H1 (cell line): ENCODE measurements around the gene KRTAP1-5. TPM values are rescaled to one million over a fixed set of nuclear protein-coding genes. Genes with fewer than 3 reads are reported as not detected.

Experiments used
- CTCF ChIA-PET: fragments of 300-600 bp; sonication (Branson Sonifier 250); formaldehyde crosslinking; loops from one replicate; lab custom pipeline; 2021; ENCODE audit not compliant: partially characterized antibody; lab: Charles Lee
- POLR2A ChIA-PET: fragments of 300-600 bp; sonication (Branson Sonifier 250); formaldehyde crosslinking; loops from one replicate; lab custom pipeline; 2021; ENCODE audit warnings: inconsistent platforms; ENCODE audit not compliant: partially characterized antibody; lab: Charles Lee
- DNase-seq, 2 experiments: peaks; one replicate each; pipeline versions ENCODE4 v3.0.0 to v3.0.0-alpha.2; 2010 to 2022; ENCODE audit warnings: low spot score in 2 of 2, low read depth in 1 of 2, mixed read lengths in 1 of 2
- FAIRE-seq: peaks from 2 replicates; lab custom pipeline; 2011; peaks lifted over from hg19 to GRCh38; lab: Jason Lieb, UNC
- H2AFZ ChIP-seq: 2 replicates; pipeline ENCODE4 v1.8.1; 2012; ENCODE audit warnings: low read length, inconsistent platforms
- H2AK5ac ChIP-seq: 2 replicates; pipeline ENCODE4 v1.6.1; 2013; ENCODE audit warnings: low read depth, low read length
- H2BK120ac ChIP-seq: replicated peaks from 2 replicates; pipeline ENCODE3; 2013; ENCODE audit warnings: low read depth, low read length, inconsistent platforms
- H2BK12ac ChIP-seq: 2 replicates; pipeline ENCODE4 v1.6.1; 2013; ENCODE audit warnings: low read depth, low read length
- H2BK15ac ChIP-seq: 2 replicates; pipeline ENCODE4 v1.6.1; 2013; ENCODE audit warnings: low read length
- H2BK20ac ChIP-seq: 2 replicates; pipeline ENCODE4 v1.6.1; 2013; ENCODE audit warnings: low read length
- H2BK5ac ChIP-seq: 2 replicates; pipeline ENCODE4 v1.6.1; 2013; ENCODE audit warnings: low read depth, low read length
- H3K14ac ChIP-seq: 2 replicates; pipeline ENCODE4 v1.6.1; 2013; ENCODE audit warnings: inconsistent platforms; ENCODE audit not compliant: insufficient read length
- H3K18ac ChIP-seq: 2 replicates; pipeline ENCODE4 v1.6.1; 2013; ENCODE audit warnings: low read length; ENCODE audit errors: extremely low read depth
- H3K23ac ChIP-seq: 2 replicates; pipeline ENCODE4 v1.6.1; 2013; ENCODE audit warnings: inconsistent platforms; ENCODE audit not compliant: insufficient read length
- H3K23me2 ChIP-seq: 2 replicates; pipeline ENCODE4 v1.6.1; 2013; ENCODE audit warnings: low read depth, low read length
- H3K27ac ChIP-seq: 2 replicates; pipeline ENCODE4 v1.6.1; 2011; ENCODE audit warnings: low read depth, low read length, inconsistent platforms
- H3K27me3 ChIP-seq, 4 experiments: replicated peaks in 1 of 4; 1 replicate in 1 of 4; 2 replicates in 3 of 4; pipeline versions ENCODE4 v1.6.1 to v1.8.1; 2011 to 2013; ENCODE audit warnings: low read length in 3 of 4, mild to moderate bottlenecking in 3 of 4, inconsistent platforms in 2 of 4, mixed read lengths in 2 of 4, moderate library complexity in 1 of 4; ENCODE audit not compliant: control insufficient read depth in 3 of 4, insufficient read depth in 3 of 4; ENCODE audit errors: extremely low read depth in 1 of 4
- H3K36me3 ChIP-seq, 4 experiments: 2 replicates each; pipeline versions ENCODE4 v1.6.1 to v1.8.1; 2011 to 2013; ENCODE audit warnings: mild to moderate bottlenecking in 4 of 4, low read length in 3 of 4, moderate library complexity in 2 of 4, control low read depth in 1 of 4, inconsistent platforms in 1 of 4; ENCODE audit not compliant: insufficient read depth in 4 of 4, control insufficient read depth in 2 of 4
- H3K4ac ChIP-seq: replicated peaks from 2 replicates; pipeline ENCODE3; 2013; ENCODE audit warnings: low read length, low read depth, mixed read lengths, inconsistent platforms; ENCODE audit not compliant: insufficient read length
- H3K4me1 ChIP-seq, 4 experiments: replicated peaks in 1 of 4; 1 replicate in 1 of 4; 2 replicates in 3 of 4; pipeline versions ENCODE4 v1.6.1 to v1.8.1; 2011 to 2013; ENCODE audit warnings: low read length in 3 of 4, inconsistent platforms in 2 of 4, mixed read lengths in 1 of 4; ENCODE audit not compliant: insufficient read depth in 4 of 4, control insufficient read depth in 3 of 4
- H3K4me2 ChIP-seq, 2 experiments: 2 replicates each; pipeline versions ENCODE4 v1.6.1 to v1.8.1; 2011 to 2013; ENCODE audit warnings: low read depth in 2 of 2, low read length in 2 of 2, control low read depth in 1 of 2, inconsistent platforms in 1 of 2, mild to moderate bottlenecking in 1 of 2; ENCODE audit not compliant: insufficient read depth in 1 of 2
- H3K4me3 ChIP-seq, 4 experiments: fragments of 200-600, 300-600 bp in 1 of 4; sonication (generic), shearing (Covaris generic), sonication (Bioruptor Twin) in 1 of 4; 2 replicates each; pipeline versions ENCODE4 v1.5.1 to v1.8.1; 2011 to 2016; ENCODE audit warnings: low read length in 4 of 4, low read depth in 3 of 4, control low read depth in 2 of 4, inconsistent platforms in 2 of 4, mild to moderate bottlenecking in 2 of 4, mixed read lengths in 1 of 4, moderate library complexity in 1 of 4; ENCODE audit not compliant: insufficient read depth in 2 of 4; ENCODE audit errors: extremely low read depth in 1 of 4
- H3K56ac ChIP-seq: replicated peaks from 2 replicates; pipeline ENCODE3; 2013; ENCODE audit warnings: low read depth, mild to moderate bottlenecking, mixed read lengths, low read length, inconsistent platforms; ENCODE audit not compliant: insufficient read length
- H3K79me1 ChIP-seq: 2 replicates; pipeline ENCODE4 v1.6.1; 2013; ENCODE audit warnings: low read depth, low read length, control low read depth
- H3K79me2 ChIP-seq, 2 experiments: 2 replicates each; pipeline versions ENCODE4 v1.6.1 to v1.8.1; 2012 to 2013; ENCODE audit warnings: low read length in 2 of 2, mild to moderate bottlenecking in 2 of 2, inconsistent platforms in 1 of 2; ENCODE audit not compliant: insufficient read depth in 2 of 2, control insufficient read depth in 1 of 2
- H3K9ac ChIP-seq, 4 experiments: replicated peaks in 1 of 4; 1 replicate in 1 of 4; 2 replicates in 3 of 4; pipeline versions ENCODE4 v1.6.1 to v1.8.1; 2011 to 2013; ENCODE audit warnings: low read depth in 3 of 4, low read length in 3 of 4, control low read depth in 2 of 4, mild to moderate bottlenecking in 2 of 4, moderate library complexity in 2 of 4, inconsistent platforms in 1 of 4; ENCODE audit errors: extremely low read depth in 1 of 4
- H3K9me3 ChIP-seq, 2 experiments: 2 replicates each; pipeline versions ENCODE4 v1.6.1 to v1.8.1; 2012 to 2013; ENCODE audit warnings: mild to moderate bottlenecking in 2 of 2, moderate library complexity in 2 of 2, control low read depth in 1 of 2, inconsistent platforms in 1 of 2, low read depth in 1 of 2, low read length in 1 of 2, mixed read lengths in 1 of 2; ENCODE audit not compliant: insufficient read depth in 2 of 2
- H4K20me1 ChIP-seq, 2 experiments: replicated peaks in 1 of 2; 2 replicates each; pipeline versions ENCODE3 to v1.8.1; 2011 to 2013; ENCODE audit warnings: inconsistent platforms in 2 of 2, low read length in 2 of 2, mild to moderate bottlenecking in 1 of 2; ENCODE audit not compliant: insufficient read depth in 2 of 2, control insufficient read depth in 1 of 2
- H4K5ac ChIP-seq: 2 replicates; pipeline ENCODE4 v1.6.1; 2013; ENCODE audit warnings: low read length, low read depth, mixed read lengths, inconsistent platforms; ENCODE audit not compliant: insufficient read length
- H4K8ac ChIP-seq: 2 replicates; pipeline ENCODE4 v1.8.0; 2013; ENCODE audit warnings: mild to moderate bottlenecking, moderate library complexity, low read length, inconsistent platforms; ENCODE audit not compliant: insufficient read depth; ENCODE audit errors: extremely low read depth
- H4K91ac ChIP-seq: replicated peaks from 2 replicates; pipeline ENCODE3; 2013; ENCODE audit warnings: low read length, mixed read lengths, inconsistent platforms; ENCODE audit not compliant: insufficient read length
- SAP30 ChIP-seq: fragments of 300-600 bp; sonication (generic); IDR thresholded peaks from 2 replicates; pipeline ENCODE4 v1.7.1; 2012; ENCODE audit warnings: low read length, moderate library complexity, mild to moderate bottlenecking, inconsistent platforms; ENCODE audit not compliant: insufficient read depth, insufficient replicate concordance
- SRF ChIP-seq: IDR thresholded peaks from 2 replicates; pipeline ENCODE4 v1.6.1; 2011; ENCODE audit warnings: mild to moderate bottlenecking, low read depth, low read length, moderate library complexity
- WGBS, 2 experiments: shearing (Covaris generic) in 1 of 2; methylation state at CpG; one replicate each; pipeline versions ENCODE4 v1.1.6 to v1.1.7; 2013 to 2015; ENCODE audit warnings: low lambda C conversion rate in 2 of 2, mixed read lengths in 2 of 2, inconsistent platforms in 1 of 2, low coverage in 1 of 2, missing lambda C conversion rate in 1 of 2; ENCODE audit not compliant: insufficient replicate concordance in 2 of 2, insufficient coverage in 1 of 2, insufficient read length in 1 of 2; ENCODE audit errors: extremely low coverage in 1 of 2, missing lambda C conversion rate in 1 of 2; 5-methylcytosine and 5-hydroxymethylcytosine counted together
- polyA plus RNA-seq, 7 experiments: library from polyadenylated mRNA; depleted of rRNA in 3 of 7; stranded (reverse) in 5 of 7; unstranded in 2 of 7; fragments of >200 nt in 5 of 7; fragments of 200-250 nt in 2 of 7; gene quantifications; 1 replicate in 5 of 7; 2 replicates in 1 of 7; 4 replicates in 1 of 7; pipeline versions ENCODE4 v1.2.1 to v1.2.3, GENCODE V29; 2011 to 2013; ENCODE audit warnings: missing spikeins in 2 of 7, mixed read lengths in 2 of 7
- total RNA-seq: library from RNA; stranded (reverse); fragmentation: NEBNext Ultra II Directional; extraction: Animal tissue kit (Norgen Biotek cat#: 25700); gene quantifications from 2 replicates; pipeline ENCODE4 v1.2.1, GENCODE V29; 2021

KRTAP1-5 gene
- total and polyA plus RNA-seq, 2 of the 8 experiments (the other 6 are each of a cell fraction or from before 2014, with no cell fraction given): not detected

- H4K20me1 ChIP-seq: no peaks in the 10 kb centered on the region
- no peak overlapping the region for H3K4me3 ChIP-seq
- H2BK15ac ChIP-seq: no peak overlapping the region
- no peak overlapping the region for H2BK12ac ChIP-seq
- no peak overlapping the region for H3K23ac ChIP-seq
- no peak overlapping the region for H2BK20ac ChIP-seq
- no peaks in the 10 kb centered on the region for H3K9me3 ChIP-seq
- no peak overlapping the region for H2AK5ac ChIP-seq
- H4K5ac ChIP-seq: no peak overlapping the region
- no peak for FAIRE-seq
- H3K23me2 ChIP-seq: no peaks in the 10 kb centered on the region
- no peak overlapping the region for H3K14ac ChIP-seq
- H3K4ac ChIP-seq: no peak overlapping the region
- no peak overlapping the region for H3K4me2 ChIP-seq
- no peak overlapping the region for H2AFZ ChIP-seq
- no peak overlapping the region for H4K91ac ChIP-seq
- H3K56ac ChIP-seq: no peak overlapping the region
- H3K36me3 ChIP-seq: no peaks in the 10 kb centered on the region
- no peak overlapping the region for H4K8ac ChIP-seq
- H3K27me3 ChIP-seq: no peaks in the 10 kb centered on the region
- H3K79me2 ChIP-seq: no peaks in the 10 kb centered on the region
- WGBS, 2 experiments: 72% methylated on average over 3 of the region's 3 CpGs; no CpG with 5 or more reads in 1 of the 2 experiments
- ChIA-PET CTCF (interaction anchor here (1.2 to 1.3 kb wide), 2 partner anchors 49 to 309 kb away, joined by 4 to 5 read pairs; no protein-coding TSS in a partner anchor), POLR2A (no interaction called here)
- H3K18ac ChIP-seq: no peak overlapping the region
- H2BK120ac ChIP-seq: no peak overlapping the region
- no peak overlapping the region for H3K27ac ChIP-seq
- no peak for TF ChIP-seq SRF
- no peak for TF ChIP-seq SAP30
- H3K9ac ChIP-seq: no peak overlapping the region
- H3K4me1 ChIP-seq: peaks cover 0 to 10% (median 6%) of the 10 kb centered on the region in 4 experiments; a peak in 6 of 7 replicates
- no peak for DNase-seq
- no peak overlapping the region for H2BK5ac ChIP-seq
- H3K79me1 ChIP-seq: no peaks in the 10 kb centered on the region
Observed at GRCh38 chr17:41013181-41013580, 13.8 kb downstream of the KRTAP1-5 start.
